ENCODE results near the gene NFATC2IP.
A peak's percentile ranks its signal among the peaks of the same experiment; 100 is the strongest.

NFATC2IP gene

DNA sequence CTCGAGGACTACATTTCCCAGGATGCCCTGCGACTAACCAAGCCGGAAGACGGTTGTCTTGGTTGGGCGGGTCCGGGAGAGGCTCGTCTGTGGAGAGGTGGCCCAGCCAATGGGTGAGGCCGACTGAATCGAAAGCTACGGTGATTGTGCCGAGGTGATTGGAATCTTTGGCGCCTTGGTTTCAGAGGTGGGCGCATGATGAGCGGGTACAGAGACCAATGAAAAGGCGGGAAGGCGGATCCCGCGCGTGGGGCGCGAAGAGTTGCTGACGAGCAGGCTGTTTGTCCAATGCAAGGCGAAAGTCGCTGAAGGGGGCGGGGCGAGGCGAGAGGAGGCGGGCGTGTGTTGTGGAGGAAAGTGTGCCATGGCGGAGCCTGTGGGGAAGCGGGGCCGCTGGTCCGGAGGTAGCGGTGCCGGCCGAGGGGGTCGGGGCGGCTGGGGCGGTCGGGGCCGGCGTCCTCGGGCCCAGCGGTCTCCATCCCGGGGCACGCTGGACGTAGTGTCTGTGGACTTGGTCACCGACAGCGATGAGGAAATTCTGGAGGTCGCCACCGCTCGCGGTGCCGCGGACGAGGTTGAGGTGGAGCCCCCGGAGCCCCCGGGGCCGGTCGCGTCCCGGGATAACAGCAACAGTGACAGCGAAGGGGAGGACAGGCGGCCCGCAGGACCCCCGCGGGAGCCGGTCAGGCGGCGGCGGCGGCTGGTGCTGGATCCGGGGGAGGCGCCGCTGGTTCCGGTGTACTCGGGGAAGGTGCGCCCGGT, at the start of gene NFATC2IP:
NFATC2IP (plus strand) TSS at position 290 of the 762 bp plus-strand sequence; CDS start at position 365, 75 bp downstream.
- peak; percentile 100 for DNase-seq (ENCODE audit: low read depth)

GRCh38 chr16:28901862-28902261, 48.9 kb upstream of the NFATC2IP start:
- no peak for DNase-seq (ENCODE audit: low read depth)

DNA sequence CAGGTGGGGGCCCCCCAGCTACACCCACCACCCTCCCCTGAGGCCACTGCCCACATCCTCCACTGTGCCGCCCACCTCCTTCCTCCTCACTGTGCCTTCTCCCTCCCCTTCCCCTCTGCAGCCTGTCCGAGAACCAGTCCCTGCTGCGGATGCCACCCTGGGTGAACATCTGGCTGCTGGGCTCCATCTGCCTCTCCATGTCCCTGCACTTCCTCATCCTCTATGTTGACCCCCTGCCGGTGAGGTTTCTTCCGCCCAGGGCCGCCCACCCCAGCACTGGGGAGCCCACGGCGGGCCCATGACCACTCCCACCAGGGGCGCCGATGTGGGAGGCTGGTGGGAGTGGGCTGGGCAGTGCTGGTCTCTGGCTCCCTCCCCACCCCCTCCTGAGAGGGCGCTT, 47.8 kb upstream of the NFATC2IP start:
- DNase-seq (ENCODE audit: low read depth), result no peak

DNA sequence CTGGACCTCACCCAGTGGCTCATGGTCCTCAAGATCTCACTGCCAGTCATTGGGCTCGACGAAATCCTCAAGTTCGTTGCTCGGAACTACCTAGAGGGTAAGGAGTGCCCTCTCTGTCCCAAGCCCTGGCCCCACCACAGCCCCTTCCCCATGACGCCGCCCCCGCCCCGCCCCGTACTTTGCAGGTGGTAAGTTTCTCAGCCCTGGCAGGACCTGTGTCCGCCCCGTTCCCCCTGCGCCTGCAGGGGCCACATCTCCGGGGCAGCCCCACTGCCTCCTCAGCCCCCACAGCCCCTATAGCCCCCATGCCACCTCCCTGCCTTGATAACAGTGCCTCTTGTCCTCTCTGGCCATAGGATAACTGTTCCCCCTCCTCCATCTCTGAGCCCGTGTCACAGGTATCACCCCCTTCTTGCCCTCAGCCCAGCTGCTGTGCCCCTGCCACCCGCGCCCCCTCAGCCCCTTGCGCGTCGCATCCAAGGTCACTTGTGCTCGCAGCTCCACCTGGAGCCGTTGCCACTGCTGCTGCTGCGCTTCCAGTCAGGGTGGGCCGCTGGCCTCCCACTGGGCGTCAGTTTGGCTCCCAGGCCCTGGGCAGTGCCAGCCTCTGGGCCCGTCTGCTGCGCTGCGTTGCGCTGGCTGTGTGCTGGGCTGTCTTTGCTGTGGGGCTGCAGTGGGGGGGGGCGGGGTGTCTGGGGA, 47.2 kb upstream of the NFATC2IP start:
- no peak for DNase-seq (ENCODE audit: low read depth)

DNA sequence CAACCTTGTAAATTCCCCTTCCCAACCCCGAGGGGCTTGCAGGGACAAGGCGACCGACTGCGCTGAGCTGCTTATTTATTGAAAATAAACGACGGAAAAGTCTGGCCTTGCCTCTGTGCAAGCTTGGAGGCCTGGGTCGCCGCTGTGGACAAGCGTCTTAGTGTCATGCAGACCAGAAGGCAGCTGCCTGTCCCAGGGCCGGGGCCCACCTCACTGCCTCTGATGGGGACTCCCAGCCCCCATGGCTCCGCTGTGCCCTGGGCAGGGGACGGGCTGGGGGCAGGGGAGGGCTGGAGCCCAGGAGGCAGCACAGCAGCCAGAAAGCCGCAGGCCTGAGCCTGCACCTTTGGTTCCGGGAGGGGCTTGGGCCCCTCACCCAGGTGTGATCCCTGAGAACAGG, 46.4 kb upstream of the NFATC2IP start:
- no peak for DNase-seq (ENCODE audit: low read depth)

GRCh38 chr16:28904828-28905227, 45.9 kb upstream of the NFATC2IP start:
- DNase-seq (ENCODE audit: low read depth), result no peak

- no peak for DNase-seq (ENCODE audit: low read depth)
These were observed 45.4 kb upstream of the NFATC2IP start for GRCh38 chr16:28905229-28905754.

DNA sequence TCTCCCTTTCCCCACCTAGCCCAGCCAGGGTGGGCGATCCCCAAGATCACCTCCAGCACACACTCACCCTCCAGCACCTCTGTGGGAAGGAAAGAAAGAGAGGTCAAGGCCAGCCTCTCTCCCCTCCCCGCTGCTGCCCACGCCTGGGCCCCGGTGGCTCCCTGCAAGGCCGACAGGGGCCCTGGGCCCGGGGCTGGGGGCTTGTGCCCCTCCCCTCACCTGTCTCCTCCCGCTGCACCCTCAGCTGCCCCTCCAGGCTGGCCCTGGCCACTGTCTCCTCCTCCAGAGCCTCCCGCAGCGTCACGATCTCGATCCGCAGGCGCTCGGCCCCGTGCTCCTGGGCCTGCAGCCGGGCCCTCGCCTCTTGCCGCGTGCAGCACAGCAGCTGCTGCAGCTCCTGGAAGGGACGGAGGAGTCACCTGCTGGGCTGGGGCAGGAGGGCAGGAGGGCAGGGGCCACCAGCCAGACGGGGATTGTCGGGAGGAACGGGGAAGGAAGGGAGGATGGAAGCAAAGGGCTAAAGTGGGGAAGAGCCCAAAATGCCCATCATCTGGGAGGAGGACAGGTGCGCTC, 44.9 kb upstream of the NFATC2IP start:
- DNase-seq (ENCODE audit: low read depth), result no peak

DNA sequence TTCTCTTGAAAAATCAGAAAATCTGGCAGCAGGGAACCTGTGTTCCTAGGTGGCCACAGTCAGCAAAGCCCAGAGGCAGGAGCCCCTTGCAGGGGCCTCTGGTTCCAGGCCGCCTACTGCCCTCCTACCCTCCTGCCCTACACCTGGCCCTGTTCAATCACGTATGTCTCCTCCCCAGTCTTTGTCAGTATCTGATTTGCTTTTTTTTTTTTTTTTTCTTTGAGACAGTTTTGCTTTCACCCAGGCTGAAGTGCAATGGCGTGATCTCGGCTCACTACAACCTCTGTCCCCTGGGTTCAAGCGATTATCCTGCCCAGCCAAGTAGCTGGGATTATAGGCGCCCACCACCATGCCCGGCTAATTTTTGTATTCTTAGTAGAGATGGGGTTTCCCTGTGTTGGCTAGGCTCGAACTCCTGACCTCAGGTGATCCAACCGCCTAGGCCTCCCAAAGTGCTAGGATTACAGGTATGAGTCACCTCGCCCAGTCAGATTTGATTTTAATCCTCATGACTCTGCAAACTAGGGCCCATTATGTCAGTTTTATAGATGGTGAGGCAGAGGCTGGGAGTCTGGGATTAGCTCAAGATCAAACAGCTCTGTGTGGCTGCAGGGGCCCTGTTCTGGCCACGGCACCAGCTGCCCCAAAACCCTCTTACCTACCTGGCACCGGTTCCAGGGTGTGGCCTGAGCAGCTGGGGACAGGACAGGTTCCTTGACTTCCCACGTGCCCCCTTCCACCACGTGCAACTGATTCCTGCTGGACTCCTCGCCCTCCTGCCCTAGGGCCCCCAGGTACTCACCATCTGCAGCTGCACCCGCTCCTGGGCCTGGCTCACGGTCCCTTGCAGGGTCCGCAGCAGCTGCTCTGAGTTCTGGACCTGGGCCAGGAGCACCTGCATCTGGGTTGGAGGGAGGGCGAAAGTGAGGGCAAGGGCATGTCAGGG, 40.4 kb upstream of the NFATC2IP start:
- no peak for DNase-seq (ENCODE audit: low read depth)

GRCh38 chr16:28912558-28912957, 38.2 kb upstream of the NFATC2IP start:
- DNase-seq (ENCODE audit: low read depth), result no peak

- no peak for DNase-seq (ENCODE audit: low read depth)
These were observed 36.6 kb upstream of the NFATC2IP start for GRCh38 chr16:28913946-28914724.

DNA sequence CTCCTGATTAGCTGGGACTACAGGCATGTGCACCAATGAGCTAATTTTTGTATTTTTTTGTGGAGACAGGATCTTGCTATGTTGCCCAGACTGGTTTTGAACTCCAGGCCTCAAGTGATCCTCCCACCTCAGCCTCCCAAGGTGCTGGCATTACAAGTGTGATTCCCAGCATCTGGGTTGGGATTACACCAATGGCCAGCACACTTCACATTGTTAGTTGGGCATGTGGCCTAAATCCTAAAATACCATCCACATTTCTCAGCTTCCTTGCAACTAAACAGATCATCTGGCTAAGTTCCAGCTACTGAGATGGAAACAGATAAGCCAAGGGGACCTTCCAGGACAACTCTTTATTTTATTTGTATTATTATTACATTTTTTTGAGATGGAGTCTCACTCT, 35.6 kb upstream of the NFATC2IP start:
- peak; percentile 4 for DNase-seq (ENCODE audit: low read depth)

GRCh38 chr16:28917095-28917494, 33.6 kb upstream of the NFATC2IP start:
- no peak for DNase-seq (ENCODE audit: low read depth)

DNA sequence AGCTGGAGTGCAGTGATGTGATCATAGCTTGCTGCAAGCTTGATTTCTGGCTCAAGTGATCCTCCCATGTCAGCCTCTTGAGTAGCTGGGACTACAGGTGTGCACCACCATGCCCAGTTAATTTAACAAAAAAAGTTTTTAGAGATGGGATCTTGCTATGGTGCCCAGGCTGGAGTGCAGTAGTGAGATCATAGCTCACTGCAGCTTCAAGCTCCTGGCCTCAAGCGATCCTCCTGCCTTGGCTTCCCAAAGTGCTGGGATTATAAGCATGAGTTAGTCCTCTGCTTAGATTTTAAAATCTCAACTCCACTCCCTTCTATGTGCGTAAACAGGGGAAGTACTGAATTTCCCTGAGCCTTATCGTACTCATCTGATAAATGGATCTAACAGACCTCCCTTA, 32.0 kb upstream of the NFATC2IP start:
- DNase-seq (ENCODE audit: low read depth), result no peak

GRCh38 chr16:28923231-28923587, 27.5 kb upstream of the NFATC2IP start:
- no peak for DNase-seq (ENCODE audit: low read depth)

- no peak for DNase-seq (ENCODE audit: low read depth)
These were observed 26.9 kb upstream of the NFATC2IP start for GRCh38 chr16:28923652-28924398.

GRCh38 chr16:28924399-28924761, 26.4 kb upstream of the NFATC2IP start:
- DNase-seq (ENCODE audit: low read depth), result no peak

DNA sequence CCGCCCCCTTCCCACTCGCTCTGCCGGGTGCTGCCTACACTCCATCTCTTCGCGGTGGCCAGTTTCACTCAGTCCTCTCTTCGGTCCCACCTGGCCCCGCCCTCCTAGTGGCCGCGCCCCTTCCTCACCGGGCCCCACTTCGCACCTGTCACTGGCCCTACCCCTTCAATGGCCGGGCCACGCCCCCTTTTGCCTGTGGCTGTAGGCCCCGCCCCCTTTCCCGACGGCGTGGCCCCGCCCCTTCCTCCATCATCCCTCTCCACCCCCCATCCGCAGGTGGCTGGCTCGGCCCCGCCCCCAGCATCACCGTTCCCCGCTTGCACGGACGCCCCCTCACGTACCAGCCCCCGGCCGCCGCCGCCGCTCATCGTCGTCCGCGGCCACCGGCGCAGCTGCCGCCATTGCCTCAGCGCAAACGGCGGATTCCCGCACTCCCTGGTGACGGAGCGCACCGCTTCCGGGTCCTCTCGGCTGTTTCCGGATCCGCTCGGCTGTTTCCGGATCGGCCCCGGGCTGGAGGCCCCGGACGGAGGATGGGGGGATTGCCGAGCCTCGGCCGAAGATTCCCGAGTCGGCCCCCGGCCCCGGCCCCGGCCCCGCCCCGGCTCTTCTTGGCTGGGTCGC, 25.9 kb upstream of the NFATC2IP start, which contains the start of gene RABEP2:
RABEP2 (minus strand) TSS at position 477 of the 624 bp plus-strand sequence; CDS start at position 402, 75 bp downstream.
- DNase-seq (ENCODE audit: low read depth), result peak; percentile 70

GRCh38 chr16:28925386-28926228, 25.1 kb upstream of the NFATC2IP start:
- DNase-seq (ENCODE audit: low read depth), result peak; percentile 75
